Naive B cell (primary cell): ENCODE results near the gene SWT1. TPM values are rescaled to one million over a fixed set of nuclear protein-coding genes. Genes with fewer than 3 reads are reported as not detected.

ENCODE experiments used
- ATAC-seq, 2 donors: fragments of 150-1000 bp; cut with Tn5 transposase; 2 replicates each; pipeline ENCODE4 v1.10.0; 2021; ENCODE audit warnings: low read depth in 2 of 2, mild to moderate bottlenecking in 2 of 2, moderate library complexity in 2 of 2
- DNase-seq: peaks from one replicate; pipeline ENCODE4 v3.0.0; 2022
- H3K27ac Mint-ChIP-seq, 6 donors: one replicate each; pipeline ENCODE4 v1.8.0; 2020 to 2022; ENCODE audit warnings: mild to moderate bottlenecking in 6 of 6, mixed read lengths in 6 of 6, moderate library complexity in 5 of 6, inconsistent platforms in 2 of 6
- H3K27me3 Mint-ChIP-seq, 3 donors: one replicate each; pipeline ENCODE4 v1.8.0; 2021 to 2022; ENCODE audit warnings: mixed read lengths in 3 of 3, mild to moderate bottlenecking in 1 of 3
- H3K36me3 Mint-ChIP-seq, 2 donors: one replicate each; pipeline ENCODE4 v1.8.0; 2020 to 2022; ENCODE audit warnings: mixed read lengths in 2 of 2, inconsistent platforms in 1 of 2, mild to moderate bottlenecking in 1 of 2
- H3K4me1 Mint-ChIP-seq, 3 donors: one replicate each; pipeline ENCODE4 v1.8.0; 2020 to 2022; ENCODE audit warnings: mixed read lengths in 3 of 3, inconsistent platforms in 1 of 3, mild to moderate bottlenecking in 1 of 3, moderate library complexity in 1 of 3
- H3K4me3 Mint-ChIP-seq, 8 donors: one replicate each; pipeline ENCODE4 v1.8.0; 2020 to 2022; ENCODE audit warnings: mild to moderate bottlenecking in 8 of 8, mixed read lengths in 8 of 8, moderate library complexity in 8 of 8, inconsistent platforms in 2 of 8
- H3K9me3 Mint-ChIP-seq, 7 donors: one replicate each; pipeline ENCODE4 v1.8.0; 2020 to 2022; ENCODE audit warnings: mixed read lengths in 7 of 7, mild to moderate bottlenecking in 5 of 7, inconsistent platforms in 2 of 7, moderate library complexity in 1 of 7
- polyA plus RNA-seq, 6 donors: library from polyadenylated mRNA; unstranded; fragments of 300-500 nt; fragmentation: Illumina TruSeq; gene quantifications; one replicate each; pipeline ENCODE4 v1.2.3, GENCODE V29; 2021; ENCODE audit warnings: low read depth in 6 of 6

Gene SWT1
- polyA plus RNA-seq, 6 donors from 2014 or later, result 4.0 to 6.8 (median 5.3) TPM

- ATAC-seq (no peak), DNase-seq (no peak)
- peaks cover 0 to 5% (median 0%) of the 10 kb centered on the region in 7 donors for H3K9me3 Mint-ChIP-seq
- no peaks in the 10 kb centered on the region for H3K27me3 Mint-ChIP-seq
- H3K27ac Mint-ChIP-seq, result no peak overlapping the region
- H3K4me3 Mint-ChIP-seq, result no peak overlapping the region
- H3K36me3 Mint-ChIP-seq, result no peaks in the 10 kb centered on the region
- H3K4me1 Mint-ChIP-seq, result peaks cover 9 to 24% (median 14%) of the 10 kb centered on the region in 3 donors
Observed at GRCh38 chr1:185288435-185288834, 131.5 kb downstream of the SWT1 start.

GRCh38 chr1:185289880-185290279 lies 132.9 kb downstream of the SWT1 start:
- Mint-ChIP-seq H3K4me1 (peaks cover 9 to 24% (median 14%) of the 10 kb centered on the region in 3 donors), H3K4me3 (no peak overlapping the region)

GRCh38 chr1:185291159-185291558 lies 134.2 kb downstream of the SWT1 start:
- Mint-ChIP-seq H3K9me3 (peaks cover 0 to 5% (median 0%) of the 10 kb centered on the region in 7 donors), H3K4me1 (peaks cover 9 to 24% (median 14%) of the 10 kb centered on the region in 3 donors), H3K4me3 (peak overlapping the region in 1 of 8 donors; percentile 72), H3K27ac (peak overlapping the region in 1 of 6 donors; percentile 19), H3K27me3 (no peaks in the 10 kb centered on the region), H3K36me3 (no peaks in the 10 kb centered on the region)
- ATAC-seq, result peak; percentile 69 to 73
- DNase-seq, result no peak

More at GRCh38 chr1:185289880-185290279, 132.9 kb downstream of the SWT1 start:
- H3K27ac Mint-ChIP-seq, result no peak overlapping the region
- H3K9me3 Mint-ChIP-seq, result peaks cover 0 to 5% (median 0%) of the 10 kb centered on the region in 7 donors
- no peaks in the 10 kb centered on the region for H3K27me3 Mint-ChIP-seq
- no peaks in the 10 kb centered on the region for H3K36me3 Mint-ChIP-seq
- DNase-seq, result no peak
- no peak for ATAC-seq

- peak; percentile 90 to 92 for ATAC-seq
- H3K9me3 Mint-ChIP-seq, result peaks cover 0 to 5% (median 0%) of the 10 kb centered on the region in 7 donors
- H3K36me3 Mint-ChIP-seq, result no peaks in the 10 kb centered on the region
- peaks cover 9 to 24% (median 14%) of the 10 kb centered on the region in 3 donors for H3K4me1 Mint-ChIP-seq
- H3K27ac Mint-ChIP-seq, result peak overlapping the region in 2 of 6 donors; percentile 16 to 58
- no peaks in the 10 kb centered on the region for H3K27me3 Mint-ChIP-seq
- peak; percentile 23 for DNase-seq
- peak overlapping the region in 2 of 8 donors; percentile 12 to 73 for H3K4me3 Mint-ChIP-seq
Observed at GRCh38 chr1:185291652-185292051, 134.7 kb downstream of the SWT1 start.

- ATAC-seq (peak; percentile 54 to 58), DNase-seq (no peak)
- H3K4me3 Mint-ChIP-seq, result peak overlapping the region in 5 of 8 donors; percentile 13 to 73 (median 35)
- H3K27me3 Mint-ChIP-seq, result no peaks in the 10 kb centered on the region
- H3K9me3 Mint-ChIP-seq, result peaks cover 0 to 5% (median 0%) of the 10 kb centered on the region in 7 donors
- H3K4me1 Mint-ChIP-seq, result peaks cover 9 to 24% (median 14%) of the 10 kb centered on the region in 3 donors
- H3K36me3 Mint-ChIP-seq, result peaks cover 0 to 1% of the 10 kb centered on the region in 2 donors
- H3K27ac Mint-ChIP-seq, result peak overlapping the region in 5 of 6 donors; percentile 24 to 77 (median 53)
Observed at GRCh38 chr1:185292237-185292636, 135.3 kb downstream of the SWT1 start.

- peaks cover 12 to 24% (median 14%) of the 10 kb centered on the region in 3 donors for H3K4me1 Mint-ChIP-seq
- H3K27me3 Mint-ChIP-seq, result no peaks in the 10 kb centered on the region
- no peak for ATAC-seq
- peak overlapping the region in 3 of 6 donors; percentile 24 to 48 (median 27) for H3K27ac Mint-ChIP-seq
- peaks cover 0 to 5% (median 0%) of the 10 kb centered on the region in 7 donors for H3K9me3 Mint-ChIP-seq
- no peak overlapping the region for H3K4me3 Mint-ChIP-seq
- H3K36me3 Mint-ChIP-seq, result peaks cover 13 to 15% of the 10 kb centered on the region in 2 donors
- DNase-seq, result no peak
Observed at GRCh38 chr1:185293967-185294542, 137.1 kb downstream of the SWT1 start.

GRCh38 chr1:185295091-185295490 lies 138.1 kb downstream of the SWT1 start:
- H3K27ac Mint-ChIP-seq, result no peak overlapping the region
- H3K4me1 Mint-ChIP-seq, result peaks cover 12 to 24% (median 14%) of the 10 kb centered on the region in 3 donors

GRCh38 chr1:185297982-185298381 lies 141.0 kb downstream of the SWT1 start:
- no peak overlapping the region for H3K4me3 Mint-ChIP-seq
- DNase-seq, result no peak
- no peaks in the 10 kb centered on the region for H3K27me3 Mint-ChIP-seq
- H3K4me1 Mint-ChIP-seq, result peaks cover 0 to 4% (median 3%) of the 10 kb centered on the region in 3 donors
- H3K9me3 Mint-ChIP-seq, result no peaks in the 10 kb centered on the region
- H3K36me3 Mint-ChIP-seq, result peaks cover 20 to 22% of the 10 kb centered on the region in 2 donors
- H3K27ac Mint-ChIP-seq, result peak overlapping the region in 2 of 6 donors; percentile 33 to 57
- ATAC-seq, result no peak

More at GRCh38 chr1:185295091-185295490, 138.1 kb downstream of the SWT1 start:
- ATAC-seq (no peak), DNase-seq (no peak)
- H3K36me3 Mint-ChIP-seq, result peaks cover 20 to 21% of the 10 kb centered on the region in 2 donors
- H3K4me3 Mint-ChIP-seq, result no peak overlapping the region
- no peaks in the 10 kb centered on the region for H3K9me3 Mint-ChIP-seq
- H3K27me3 Mint-ChIP-seq, result no peaks in the 10 kb centered on the region

GRCh38 chr1:185300152-185300551 lies 143.2 kb downstream of the SWT1 start:
- H3K9me3 Mint-ChIP-seq, result no peaks in the 10 kb centered on the region
- DNase-seq (no peak), ATAC-seq (no peak)
- H3K4me1 Mint-ChIP-seq, result peaks cover 0 to 3% (median 0%) of the 10 kb centered on the region in 3 donors
- H3K36me3 Mint-ChIP-seq, result peaks cover 34 to 38% of the 10 kb centered on the region in 2 donors
- H3K27me3 Mint-ChIP-seq, result no peaks in the 10 kb centered on the region
- no peak overlapping the region for H3K4me3 Mint-ChIP-seq
- no peak overlapping the region for H3K27ac Mint-ChIP-seq

- no peak for DNase-seq
- Mint-ChIP-seq H3K4me1 (peaks cover 0 to 2% (median 0%) of the 10 kb centered on the region in 3 donors), H3K9me3 (no peaks in the 10 kb centered on the region), H3K4me3 (no peak overlapping the region), H3K36me3 (peaks cover 25 to 38% of the 10 kb centered on the region in 2 donors), H3K27ac (peak overlapping the region in 1 of 6 donors; percentile 49), H3K27me3 (no peaks in the 10 kb centered on the region)
- no peak for ATAC-seq
Observed at GRCh38 chr1:185305419-185305818, 148.5 kb downstream of the SWT1 start.

- no peak for ATAC-seq
- no peaks in the 10 kb centered on the region for H3K27me3 Mint-ChIP-seq
Observed at GRCh38 chr1:185308126-185308525, 151.2 kb downstream of the SWT1 start.

GRCh38 chr1:185309566-185309965 lies 152.6 kb downstream of the SWT1 start:
- Mint-ChIP-seq H3K4me1 (peaks cover 27 to 33% (median 27%) of the 10 kb centered on the region in 3 donors), H3K27me3 (no peaks in the 10 kb centered on the region), H3K9me3 (no peaks in the 10 kb centered on the region), H3K27ac (no peak overlapping the region), H3K36me3 (peaks cover 18 to 27% of the 10 kb centered on the region in 2 donors), H3K4me3 (no peak overlapping the region)
- DNase-seq (no peak), ATAC-seq (no peak)

More at GRCh38 chr1:185308126-185308525, 151.2 kb downstream of the SWT1 start:
- Mint-ChIP-seq H3K27ac (peak overlapping the region in 1 of 6 donors; percentile 69), H3K36me3 (peaks cover 25 to 38% of the 10 kb centered on the region in 2 donors), H3K9me3 (no peaks in the 10 kb centered on the region), H3K4me3 (no peak overlapping the region), H3K4me1 (peaks cover 13 to 18% (median 16%) of the 10 kb centered on the region in 3 donors)
- DNase-seq, result no peak

- H3K27me3 Mint-ChIP-seq, result no peaks in the 10 kb centered on the region
- H3K36me3 Mint-ChIP-seq, result peaks cover 5 to 14% of the 10 kb centered on the region in 2 donors
- H3K4me3 Mint-ChIP-seq, result peak overlapping the region in 3 of 8 donors; percentile 16 to 30 (median 21)
- peaks cover 41 to 46% (median 42%) of the 10 kb centered on the region in 3 donors for H3K4me1 Mint-ChIP-seq
- H3K27ac Mint-ChIP-seq, result peak overlapping the region in 3 of 6 donors; percentile 12 to 76 (median 42)
- DNase-seq, result no peak
- H3K9me3 Mint-ChIP-seq, result no peaks in the 10 kb centered on the region
- no peak for ATAC-seq
Observed at GRCh38 chr1:185311589-185312225, 154.7 kb downstream of the SWT1 start.
